Hepatocyte (in vitro differentiated cells): ENCODE data around the gene PTPRCAP. TPM values are rescaled to one million over a fixed set of nuclear protein-coding genes. Genes with fewer than 3 reads are reported as not detected.

Source experiments
- DNase-seq: peaks from one replicate; pipeline ENCODE4 v3.0.0-alpha.2; 2016; ENCODE audit warnings: low spot score
- H2AFZ ChIP-seq: fragments of 200-600 bp; sonication (generic); 2 replicates; pipeline ENCODE4 v1.6.0; 2016; ENCODE audit warnings: antibody characterized with exemption, mild to moderate bottlenecking
- H3K27ac ChIP-seq: fragments of 200-600 bp; sonication (generic); 2 replicates; pipeline ENCODE4 v1.5.1; 2016; ENCODE audit warnings: mild to moderate bottlenecking
- H3K27me3 ChIP-seq: fragments of 200-600 bp; sonication (generic); 2 replicates; pipeline ENCODE4 v1.6.1; 2016
- H3K36me3 ChIP-seq: fragments of 200-600 bp; sonication (generic); replicated peaks from 2 replicates; pipeline ENCODE4 v1.5.1; 2016; ENCODE audit warnings: low read depth; ENCODE audit not compliant: insufficient read depth
- H3K4me1 ChIP-seq: fragments of 200-600 bp; sonication (generic); 2 replicates; pipeline ENCODE4 v1.5.1; 2016; ENCODE audit warnings: mild to moderate bottlenecking, moderate library complexity; ENCODE audit not compliant: insufficient read depth
- H3K4me2 ChIP-seq: fragments of 200-600 bp; sonication (generic); 2 replicates; pipeline ENCODE4 v1.6.0; 2016
- H3K4me3 ChIP-seq: fragments of 200-600 bp; sonication (generic); 2 replicates; pipeline ENCODE4 v1.5.1; 2016; ENCODE audit warnings: mild to moderate bottlenecking
- H3K79me2 ChIP-seq: fragments of 200-600 bp; sonication (generic); 2 replicates; pipeline ENCODE4 v1.6.0; 2017; ENCODE audit warnings: mild to moderate bottlenecking
- H3K9me2 ChIP-seq: fragments of 200-600 bp; sonication (generic); replicated peaks from 2 replicates; pipeline ENCODE4 v1.6.0; 2017; ENCODE audit warnings: mild to moderate bottlenecking; ENCODE audit not compliant: insufficient read depth
- H3K9me3 ChIP-seq: fragments of 200-600 bp; sonication (generic); 2 replicates; pipeline ENCODE4 v1.5.1; 2016; ENCODE audit warnings: low read depth, mild to moderate bottlenecking
- H4K20me1 ChIP-seq: fragments of 200-600 bp; sonication (generic); 2 replicates; pipeline ENCODE4 v1.6.0; 2016; ENCODE audit warnings: mild to moderate bottlenecking; ENCODE audit not compliant: insufficient read depth, poor library complexity, severe bottlenecking
- EZH2 ChIP-seq: fragments of 200-600 bp; sonication (generic); IDR thresholded peaks from 2 replicates; pipeline ENCODE4 v1.6.1; 2016; ENCODE audit warnings: antibody characterized with exemption, mild to moderate bottlenecking, borderline replicate concordance
- EZH2phosphoT487 ChIP-seq: fragments of 200-600 bp; sonication (generic); IDR thresholded peaks from one replicate; pipeline ENCODE4 v1.6.1; 2018; ENCODE audit warnings: antibody characterized with exemption, mild to moderate bottlenecking, low read depth, moderate library complexity; ENCODE audit not compliant: unreplicated experiment, severe bottlenecking
- WGBS: methylation state at CpG from one replicate; pipeline ENCODE4 v1.1.6; 2016; ENCODE audit warnings: low lambda C conversion rate; ENCODE audit errors: missing lambda C conversion rate; 5-methylcytosine and 5-hydroxymethylcytosine counted together
- polyA plus RNA-seq: library from polyadenylated mRNA; unstranded; fragments of >200 nt; fragmentation: Nextera tagmentation; extraction: Ambion mirVana; gene quantifications from 2 replicates; pipeline ENCODE4 v1.2.1, GENCODE V29; 2016
- total RNA-seq: library from RNA; depleted of rRNA; stranded (reverse); fragments of >200 nt; gene quantifications from 2 replicates; pipeline ENCODE4 v1.2.3, GENCODE V29; 2014
- TF ChIP-seq, protein P1 (sequence below): fragments of 200-600 bp; sonication (generic); IDR thresholded peaks from 2 replicates; pipeline ENCODE4 v1.5.1; 2016; ENCODE audit warnings: antibody characterized with exemption, mild to moderate bottlenecking; ENCODE audit not compliant: poor library complexity

PTPRCAP gene
- total and polyA plus RNA-seq, 2 experiments from 2014 or later: 1.0 to 2.5 TPM

DNA sequence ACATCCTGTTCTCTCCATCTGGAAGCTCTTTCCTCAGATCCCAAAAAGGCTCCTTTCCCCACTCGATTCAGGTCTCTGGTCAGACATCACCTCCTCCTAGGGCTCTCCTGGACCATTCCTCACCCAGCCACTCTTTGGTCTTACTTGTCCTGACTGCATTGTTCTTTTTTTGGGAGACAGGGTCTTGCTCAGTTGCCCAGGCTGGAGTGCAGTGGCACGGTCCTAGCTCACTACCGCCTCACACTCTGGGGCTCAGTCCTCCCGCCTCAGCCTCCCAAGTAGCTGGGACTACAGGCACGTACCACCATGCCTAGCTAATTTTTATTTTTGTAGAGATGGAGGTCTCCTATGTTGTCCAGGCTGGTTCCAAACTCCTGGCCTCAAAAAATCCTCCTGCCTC, 8.0 kb upstream of the PTPRCAP start:
- no peak overlapping the region for H3K4me3 ChIP-seq
- no peak overlapping the region for H3K4me2 ChIP-seq
- H3K36me3 ChIP-seq: no peaks in the 10 kb centered on the region
- H3K79me2 ChIP-seq: peaks cover 21% of the 10 kb centered on the region
- no peak overlapping the region for H2AFZ ChIP-seq
- H3K9me3 ChIP-seq: no peaks in the 10 kb centered on the region
- no peak for DNase-seq
- no peak overlapping the region for H3K27ac ChIP-seq
- no peaks in the 10 kb centered on the region for H3K27me3 ChIP-seq
- 89% methylated on average over 5 of the region's 5 CpGs for WGBS
- TF ChIP-seq, protein P1, sequence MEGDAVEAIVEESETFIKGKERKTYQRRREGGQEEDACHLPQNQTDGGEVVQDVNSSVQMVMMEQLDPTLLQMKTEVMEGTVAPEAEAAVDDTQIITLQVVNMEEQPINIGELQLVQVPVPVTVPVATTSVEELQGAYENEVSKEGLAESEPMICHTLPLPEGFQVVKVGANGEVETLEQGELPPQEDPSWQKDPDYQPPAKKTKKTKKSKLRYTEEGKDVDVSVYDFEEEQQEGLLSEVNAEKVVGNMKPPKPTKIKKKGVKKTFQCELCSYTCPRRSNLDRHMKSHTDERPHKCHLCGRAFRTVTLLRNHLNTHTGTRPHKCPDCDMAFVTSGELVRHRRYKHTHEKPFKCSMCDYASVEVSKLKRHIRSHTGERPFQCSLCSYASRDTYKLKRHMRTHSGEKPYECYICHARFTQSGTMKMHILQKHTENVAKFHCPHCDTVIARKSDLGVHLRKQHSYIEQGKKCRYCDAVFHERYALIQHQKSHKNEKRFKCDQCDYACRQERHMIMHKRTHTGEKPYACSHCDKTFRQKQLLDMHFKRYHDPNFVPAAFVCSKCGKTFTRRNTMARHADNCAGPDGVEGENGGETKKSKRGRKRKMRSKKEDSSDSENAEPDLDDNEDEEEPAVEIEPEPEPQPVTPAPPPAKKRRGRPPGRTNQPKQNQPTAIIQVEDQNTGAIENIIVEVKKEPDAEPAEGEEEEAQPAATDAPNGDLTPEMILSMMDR: no peak
- TF ChIP-seq EZH2 (no peak), EZH2phosphoT487 (no peak)
- no peaks in the 10 kb centered on the region for H4K20me1 ChIP-seq
- H3K9me2 ChIP-seq: no peaks in the 10 kb centered on the region
- peaks cover 16% of the 10 kb centered on the region for H3K4me1 ChIP-seq

DNA sequence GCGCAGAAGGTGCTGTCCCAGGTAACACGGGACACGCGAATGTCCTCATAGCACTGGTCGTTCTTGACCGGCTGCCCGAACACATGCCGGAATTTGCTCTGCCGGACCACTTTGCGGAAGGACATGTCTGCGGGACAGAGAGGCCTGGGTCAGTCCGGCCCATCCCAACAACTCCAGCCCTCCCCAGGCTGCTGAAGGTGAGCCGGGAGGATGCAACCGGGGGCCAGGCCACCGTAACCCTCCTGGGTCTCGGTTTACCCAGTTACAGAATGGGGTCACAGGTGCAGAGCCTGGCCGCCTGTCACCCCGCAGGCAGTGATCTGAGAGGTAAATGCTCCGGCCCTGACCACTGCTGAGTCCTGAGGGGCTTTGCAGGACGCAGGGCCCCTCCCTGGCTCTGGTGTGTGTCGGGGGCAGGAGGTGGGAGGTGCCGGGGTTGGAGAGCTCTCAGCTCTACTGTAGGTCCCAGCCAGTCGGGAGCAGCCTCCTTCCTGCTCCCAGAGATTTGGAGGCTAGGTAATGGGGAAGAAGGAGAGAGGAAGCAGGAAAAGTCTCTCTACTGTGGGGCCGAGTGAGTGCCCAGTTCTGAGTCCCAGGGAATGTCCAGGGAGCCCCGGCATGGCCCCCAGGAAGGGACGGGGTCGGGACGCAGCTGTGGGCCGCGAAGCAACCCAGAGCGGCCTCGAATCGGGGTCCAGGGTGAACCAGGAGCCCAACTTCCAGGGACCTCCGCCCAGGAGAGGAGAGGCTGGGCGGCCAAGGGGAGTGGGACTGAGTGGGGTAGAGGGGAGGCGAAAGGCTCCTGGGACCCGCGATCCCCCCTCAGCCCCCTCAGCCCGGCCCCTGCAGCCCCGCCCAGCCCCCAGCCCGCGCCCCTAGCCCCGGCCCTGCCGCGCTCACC, 5.3 kb upstream of the PTPRCAP start:
- Histone ChIP-seq H4K20me1 (no peaks in the 10 kb centered on the region), H3K9me3 (no peaks in the 10 kb centered on the region), H2AFZ (peak overlapping the region; percentile 23), H3K4me2 (peak overlapping the region; percentile 93), H3K4me3 (peak overlapping the region; percentile 90), H3K36me3 (no peaks in the 10 kb centered on the region), H3K27ac (peak overlapping the region; percentile 80), H3K4me1 (peaks cover 16% of the 10 kb centered on the region), H3K9me2 (no peaks in the 10 kb centered on the region), H3K79me2 (peaks cover 21% of the 10 kb centered on the region), H3K27me3 (no peaks in the 10 kb centered on the region)
- WGBS: 43% methylated on average over 35 of the region's 45 CpGs
- DNase-seq: no peak
- TF ChIP-seq EZH2phosphoT487 (no peak), EZH2 (no peak)
- TF ChIP-seq, protein P1: no peak

DNA sequence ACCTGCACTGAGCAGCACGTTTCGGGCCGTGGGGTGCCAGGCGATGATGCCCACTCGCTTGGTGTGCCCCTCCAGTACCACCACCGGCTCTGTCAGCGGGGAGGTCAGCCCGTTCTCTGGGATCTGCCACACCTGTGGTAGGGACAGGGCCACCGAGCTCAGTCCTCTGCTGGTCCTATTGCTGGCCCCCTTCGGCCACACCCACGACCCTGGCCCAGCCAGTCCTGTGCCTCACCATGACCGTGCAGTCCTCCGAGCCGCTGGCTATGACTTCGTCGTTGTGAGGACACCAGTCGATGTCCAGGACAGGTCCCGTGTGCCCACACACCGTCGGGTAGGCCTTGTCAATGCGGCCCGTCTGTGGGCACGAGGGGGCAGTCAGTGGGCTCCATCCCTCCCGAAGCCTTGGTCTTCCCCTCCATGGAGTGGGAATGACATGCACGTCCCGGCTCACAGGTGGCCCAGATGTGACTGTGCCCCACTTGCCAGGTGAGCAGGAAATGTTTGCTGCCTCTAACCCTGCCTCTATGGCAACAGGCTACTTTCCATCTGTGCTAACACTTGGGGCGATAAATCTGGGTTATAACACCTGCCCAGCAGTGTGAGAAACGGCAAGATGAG, 4.4 kb upstream of the PTPRCAP start:
- 92% methylated on average over 20 of the region's 28 CpGs for WGBS
- no peak for DNase-seq

More for the DNA sequence above, 4.4 kb upstream of the PTPRCAP start:
- Histone ChIP-seq H3K4me1 (peaks cover 16% of the 10 kb centered on the region), H2AFZ (no peak overlapping the region), H4K20me1 (no peaks in the 10 kb centered on the region), H3K9me3 (no peaks in the 10 kb centered on the region), H3K27ac (no peak overlapping the region), H3K79me2 (peaks cover 21% of the 10 kb centered on the region), H3K36me3 (no peaks in the 10 kb centered on the region), H3K4me3 (no peak overlapping the region), H3K27me3 (no peaks in the 10 kb centered on the region), H3K9me2 (no peaks in the 10 kb centered on the region), H3K4me2 (peak overlapping the region; percentile 93)
- no peak for TF ChIP-seq EZH2
- TF ChIP-seq, protein P1: no peak
- TF ChIP-seq EZH2phosphoT487: no peak
